H1 (cell line): ENCODE measurements around the gene IFNGR1.

Source experiments
- BRCA1 ChIP-seq: IDR thresholded peaks from 2 replicates; pipeline ENCODE4 v1.6.1; 2012; ENCODE audit warnings: low read depth, low read length, improper control_type of control experiment
- CTCF ChIP-seq, 3 experiments: IDR thresholded peaks; 1 replicate in 2 of 3; 2 replicates in 1 of 3; pipeline versions ENCODE4 v1.5.1 to v1.6.1; 2011; ENCODE audit warnings: low read length in 3 of 3, mild to moderate bottlenecking in 3 of 3, inconsistent platforms in 2 of 3, low read depth in 1 of 3, moderate library complexity in 1 of 3; ENCODE audit not compliant: insufficient read depth in 1 of 3; ENCODE audit errors: control extremely low read depth in 1 of 3
- JUN ChIP-seq: IDR thresholded peaks from 2 replicates; pipeline ENCODE4 v1.6.1; 2011; ENCODE audit warnings: low read depth, mild to moderate bottlenecking, improper control_type of control experiment, low read length
- MAX ChIP-seq: IDR thresholded peaks from 2 replicates; pipeline ENCODE4 v1.6.1; 2012; ENCODE audit warnings: inconsistent platforms
- POLR2AphosphoS5 ChIP-seq: IDR thresholded peaks from 2 replicates; pipeline ENCODE4 v1.6.1; 2011; ENCODE audit warnings: low read depth, low read length
- RBBP5 ChIP-seq: IDR thresholded peaks from 2 replicates; pipeline ENCODE4 v1.7.1; 2012; ENCODE audit warnings: low read depth, mild to moderate bottlenecking, inconsistent platforms, low read length, moderate library complexity, borderline replicate concordance
- RNF2 ChIP-seq: fragments of 200-900, 300-1000 bp; sonication (generic); IDR thresholded peaks from 2 replicates; pipeline ENCODE4 v1.7.1; 2016; ENCODE audit warnings: borderline replicate concordance, low read depth, mild to moderate bottlenecking, antibody characterized with exemption, low read length; ENCODE audit not compliant: poor library complexity, severe bottlenecking; ENCODE audit errors: missing control alignments
- SP1 ChIP-seq: IDR thresholded peaks from 2 replicates; pipeline ENCODE4 v1.6.1; 2011; ENCODE audit warnings: low read depth, low read length
- YY1 ChIP-seq: IDR thresholded peaks from 2 replicates; pipeline ENCODE4 v1.6.1; 2011; ENCODE audit warnings: low read depth, mild to moderate bottlenecking, low read length

GRCh38 chr6:137218473-137218916, 690 bp downstream of the IFNGR1 start:
- TF ChIP-seq MAX (no peak), YY1 (no peak), POLR2AphosphoS5 (no peak), CTCF (IDR thresholded peaks at IDR 0.05; ENCODE audit: control extremely low read depth in 1 of 3, insufficient read depth in 1 of 3, low read depth in 1 of 3, low read length in 3 of 3) (no peak), JUN (no peak), BRCA1 (no peak), SP1 (no peak), RNF2 (no peak), RBBP5 (no peak)
